Nephron progenitor cell (in vitro differentiated cells): ENCODE data around the gene IQSEC2.

Experiments
- DNase-seq: peaks from one replicate; pipeline ENCODE4 v3.0.0; 2021
- H3K27ac Mint-ChIP-seq: 2 replicates; pipeline ENCODE4 v1.8.0; 2021; ENCODE audit warnings: mild to moderate bottlenecking, moderate library complexity, mixed read lengths
- H3K27me3 Mint-ChIP-seq: 2 replicates; pipeline ENCODE4 v1.8.0; 2021; ENCODE audit warnings: mild to moderate bottlenecking, low read depth, mixed read lengths; ENCODE audit not compliant: poor library complexity
- H3K36me3 Mint-ChIP-seq: 2 replicates; pipeline ENCODE4 v1.8.0; 2021; ENCODE audit warnings: low read depth, mixed read lengths
- H3K4me1 Mint-ChIP-seq: 2 replicates; pipeline ENCODE4 v1.8.0; 2021; ENCODE audit warnings: mixed read lengths
- H3K4me3 Mint-ChIP-seq: 2 replicates; pipeline ENCODE4 v1.8.0; 2021; ENCODE audit warnings: mild to moderate bottlenecking, moderate library complexity, mixed read lengths
- H3K9me3 Mint-ChIP-seq: 2 replicates; pipeline ENCODE4 v1.8.0; 2021; ENCODE audit warnings: mild to moderate bottlenecking, moderate library complexity, mixed read lengths
- CTCF ChIP-seq: fragments of 200-600 bp; sonication (generic); IDR thresholded peaks from 2 replicates; pipeline ENCODE4 v1.5.0; 2021; ENCODE audit warnings: antibody characterized with exemption

Gene IQSEC2

GRCh38 chrX:53321230-53321942 lies 40.0 kb upstream of the IQSEC2 start:
- peak overlapping the region; percentile 65 for H3K4me3 Mint-ChIP-seq
- no peak for DNase-seq
- no peak overlapping the region for H3K27ac Mint-ChIP-seq
- H3K36me3 Mint-ChIP-seq, result no peaks in the 10 kb centered on the region
- TF ChIP-seq CTCF, result no peak
- peaks cover 30% of the 10 kb centered on the region for H3K4me1 Mint-ChIP-seq
- peaks cover 83% of the 10 kb centered on the region for H3K27me3 Mint-ChIP-seq
- H3K9me3 Mint-ChIP-seq, result peaks cover 74% of the 10 kb centered on the region

GRCh38 chrX:53320543-53321229 lies 39.3 kb upstream of the IQSEC2 start:
- Mint-ChIP-seq H3K4me1 (peaks cover 36% of the 10 kb centered on the region), H3K9me3 (peaks cover 72% of the 10 kb centered on the region), H3K27me3 (peaks cover 79% of the 10 kb centered on the region), H3K4me3 (peak overlapping the region; percentile 54), H3K36me3 (no peaks in the 10 kb centered on the region), H3K27ac (no peak overlapping the region)
- no peak for TF ChIP-seq CTCF
- DNase-seq, result peak; percentile 30

DNA sequence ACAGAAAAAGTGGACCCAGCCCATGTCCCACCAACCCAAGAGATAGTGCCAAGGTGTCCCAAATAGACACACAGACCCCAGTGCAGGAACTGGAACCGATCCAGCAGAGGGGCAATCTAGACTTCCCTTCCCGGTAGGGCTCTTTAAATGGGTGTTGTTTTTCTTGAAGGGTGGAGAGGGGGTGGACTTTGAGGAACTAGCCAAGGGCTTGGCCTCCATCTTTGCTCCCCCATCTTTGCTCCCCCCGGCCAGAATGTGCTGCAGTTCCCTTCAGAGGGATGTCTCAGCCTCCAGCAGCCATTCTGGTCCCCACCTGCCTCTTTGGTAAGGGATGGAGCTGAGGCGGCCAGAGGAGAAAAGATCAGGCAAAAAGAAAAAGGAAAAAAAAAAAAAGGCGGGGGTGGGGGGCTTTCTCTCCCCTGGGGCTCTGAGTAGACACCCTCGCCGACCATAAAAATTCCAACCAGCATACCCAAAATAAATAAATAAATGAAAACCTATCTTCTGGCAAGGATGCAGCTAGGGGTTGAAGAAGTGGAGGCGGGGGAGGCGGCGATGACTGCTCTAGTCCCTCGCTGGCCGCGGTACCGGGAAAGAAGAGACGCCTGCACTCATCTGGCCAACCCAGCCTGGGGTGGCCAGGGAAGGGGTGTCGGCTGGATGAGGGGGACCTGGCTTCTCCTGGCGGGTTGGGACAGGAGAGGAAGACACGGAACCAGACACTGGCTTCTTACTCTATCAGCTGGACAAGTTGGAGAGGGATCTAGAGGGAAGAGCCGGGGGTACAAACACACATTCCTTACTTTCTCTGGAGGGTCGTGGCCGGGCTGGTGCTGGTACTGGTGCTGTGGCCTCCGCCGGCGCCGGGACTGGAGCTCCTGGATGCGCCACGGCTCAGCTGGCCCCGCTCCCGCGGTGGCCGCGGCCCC lies 38.5 kb upstream of the IQSEC2 start:
- no peak for TF ChIP-seq CTCF
- H3K9me3 Mint-ChIP-seq, result peaks cover 69% of the 10 kb centered on the region
- DNase-seq, result peak; percentile 30
- peak overlapping the region; percentile 83 for H3K4me3 Mint-ChIP-seq
- no peaks in the 10 kb centered on the region for H3K36me3 Mint-ChIP-seq
- H3K27ac Mint-ChIP-seq, result no peak overlapping the region
- peaks cover 36% of the 10 kb centered on the region for H3K4me1 Mint-ChIP-seq
- H3K27me3 Mint-ChIP-seq, result peaks cover 72% of the 10 kb centered on the region

DNA sequence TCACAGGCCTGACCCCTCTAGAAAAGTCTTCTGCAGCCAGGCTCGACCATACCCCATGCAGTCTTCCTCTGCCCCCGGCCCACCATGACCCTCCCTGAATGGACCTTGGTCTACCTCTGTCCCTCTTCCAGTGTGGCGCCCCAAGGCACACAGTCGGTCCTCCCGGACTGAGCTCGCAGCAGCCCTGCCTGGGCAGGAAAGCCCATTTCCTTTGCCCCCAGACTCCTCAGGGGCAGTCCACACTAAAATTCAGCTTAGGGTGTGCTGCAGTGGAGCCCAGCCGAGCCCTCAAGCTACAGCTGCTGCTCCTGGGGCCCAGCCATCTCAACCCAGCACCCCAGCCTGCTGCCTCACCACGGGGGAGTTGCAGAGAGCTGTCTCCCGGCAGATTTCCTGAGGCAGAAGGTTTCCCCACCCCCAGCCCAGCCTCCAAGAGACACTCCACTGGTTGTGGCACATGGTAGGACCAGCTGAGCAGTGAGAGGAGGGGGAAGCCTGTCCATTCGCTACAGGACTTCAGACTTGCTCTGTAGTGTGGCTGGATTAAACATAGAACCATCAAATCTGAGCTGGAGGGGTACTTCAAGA lies 37.5 kb upstream of the IQSEC2 start:
- no peak for DNase-seq
- H3K4me1 Mint-ChIP-seq, result peaks cover 36% of the 10 kb centered on the region
- H3K36me3 Mint-ChIP-seq, result no peaks in the 10 kb centered on the region
- H3K4me3 Mint-ChIP-seq, result peak overlapping the region; percentile 83
- TF ChIP-seq CTCF, result no peak
- H3K9me3 Mint-ChIP-seq, result peaks cover 69% of the 10 kb centered on the region
- peaks cover 69% of the 10 kb centered on the region for H3K27me3 Mint-ChIP-seq
- no peak overlapping the region for H3K27ac Mint-ChIP-seq

DNA sequence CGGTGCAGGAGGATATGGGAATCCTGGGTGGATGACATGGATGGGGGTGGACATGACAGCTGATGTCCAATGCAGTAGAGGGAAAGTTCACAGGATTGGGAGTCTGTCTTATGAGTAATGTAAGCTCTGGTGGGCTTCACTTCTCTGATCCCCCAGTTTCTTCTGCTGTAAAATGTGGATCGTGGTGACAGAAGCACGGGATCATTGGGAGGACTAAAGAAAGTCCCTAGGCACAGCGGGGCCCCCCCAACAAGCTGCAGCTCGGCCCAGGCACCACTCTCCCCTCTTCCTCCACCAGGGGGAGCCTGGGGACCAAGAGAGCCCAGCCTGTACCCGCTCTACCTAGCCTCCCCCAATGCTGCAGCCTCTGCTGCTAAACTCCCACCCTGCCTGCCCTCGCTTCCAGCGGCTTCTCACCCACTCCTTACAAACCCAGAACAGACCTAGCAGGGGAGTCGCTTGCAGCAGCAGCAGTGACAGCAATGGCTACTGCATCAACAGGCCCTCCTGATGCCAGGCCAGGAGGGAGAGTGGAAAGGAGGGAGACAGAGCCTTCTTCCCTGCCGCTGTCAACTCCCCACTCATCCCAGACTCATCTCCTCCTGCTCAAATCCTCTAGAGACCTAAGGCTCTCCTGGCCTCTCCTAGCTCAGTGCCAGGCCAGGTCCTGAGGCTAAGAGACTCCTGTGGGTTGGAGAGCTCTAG lies 36.1 kb upstream of the IQSEC2 start:
- Mint-ChIP-seq H3K27me3 (peaks cover 55% of the 10 kb centered on the region), H3K4me1 (peaks cover 36% of the 10 kb centered on the region), H3K27ac (no peak overlapping the region), H3K36me3 (no peaks in the 10 kb centered on the region), H3K9me3 (peaks cover 65% of the 10 kb centered on the region), H3K4me3 (no peak overlapping the region)
- peak; percentile 76 for DNase-seq
- TF ChIP-seq CTCF, result peak; percentile 68
